Measurements from ENCODE around the gene RELB. TPM values are rescaled to one million over a fixed set of nuclear protein-coding genes. Genes with fewer than 3 reads are reported as not detected.
A peak's percentile ranks its signal among the peaks of the same experiment; 100 is the strongest.
"Not testable (repeated sequence)": the region's sequence is repeated elsewhere in the genome, so short reads cannot be mapped to it uniquely, and the experiment has no call there.

The RELB gene
- total RNA-seq, 1 donor from 2014 or later, result 4.2 TPM

DNA sequence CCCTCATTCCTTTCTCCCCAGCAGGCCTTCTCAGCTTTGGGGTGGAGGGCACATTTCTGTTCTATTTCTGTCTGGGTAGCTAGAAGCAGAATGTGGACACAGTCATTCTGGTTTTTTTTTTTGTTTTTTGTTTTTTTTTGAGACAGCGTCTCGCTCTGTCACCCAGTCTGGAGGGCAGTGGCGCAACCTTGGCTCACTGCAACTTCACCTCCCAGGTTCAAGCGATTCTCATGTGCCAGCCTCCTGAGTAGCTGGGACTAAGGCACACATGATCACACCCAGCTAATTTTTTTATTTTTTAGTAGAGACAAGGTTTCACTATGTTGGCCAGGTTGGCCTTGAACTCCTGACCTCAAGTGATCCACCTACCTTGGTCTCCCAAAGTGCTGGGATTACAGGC is 25.8 kb upstream of the RELB start:
- no peak for ATAC-seq
- intact Hi-C loops (cut with DNase I), result no loop called here
- no peak for DNase-seq (ENCODE audit: missing footprints)

- ATAC-seq, result no peak
- intact Hi-C loops (cut with DNase I), result no loop called here
- no peak for DNase-seq (ENCODE audit: missing footprints)
Measured at GRCh38 chr19:44984005-44984404, 17.3 kb upstream of the RELB start.

DNA sequence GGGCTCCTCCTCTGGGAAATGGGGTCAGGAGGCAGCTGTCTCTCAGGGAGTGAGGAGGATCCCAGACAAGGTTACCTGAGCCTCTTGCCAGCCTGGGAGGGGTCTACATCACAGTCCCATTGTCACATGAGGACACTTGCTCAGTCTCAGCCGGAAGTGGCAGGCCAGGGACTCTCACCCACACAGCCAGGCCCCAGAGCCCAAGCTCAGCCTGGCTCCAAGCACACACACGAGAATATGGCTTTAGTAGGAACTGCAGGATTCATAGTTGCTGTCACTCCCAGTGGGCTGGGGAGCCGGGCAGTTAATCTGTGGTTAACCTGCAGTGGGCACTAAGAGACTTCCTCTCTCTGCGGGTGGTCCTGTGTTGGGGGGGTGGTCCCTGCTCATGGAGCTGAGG is 15.8 kb upstream of the RELB start:
- intact Hi-C loops (cut with DNase I), result no loop called here
- no peak for ATAC-seq

GRCh38 chr19:44986389-44986788 is 14.9 kb upstream of the RELB start:
- intact Hi-C loops (cut with DNase I), result no loop called here
- ATAC-seq (no peak), DNase-seq (ENCODE audit: missing footprints) (no peak)

More for the DNA sequence above, 15.8 kb upstream of the RELB start:
- no peak for DNase-seq (ENCODE audit: missing footprints)

DNA sequence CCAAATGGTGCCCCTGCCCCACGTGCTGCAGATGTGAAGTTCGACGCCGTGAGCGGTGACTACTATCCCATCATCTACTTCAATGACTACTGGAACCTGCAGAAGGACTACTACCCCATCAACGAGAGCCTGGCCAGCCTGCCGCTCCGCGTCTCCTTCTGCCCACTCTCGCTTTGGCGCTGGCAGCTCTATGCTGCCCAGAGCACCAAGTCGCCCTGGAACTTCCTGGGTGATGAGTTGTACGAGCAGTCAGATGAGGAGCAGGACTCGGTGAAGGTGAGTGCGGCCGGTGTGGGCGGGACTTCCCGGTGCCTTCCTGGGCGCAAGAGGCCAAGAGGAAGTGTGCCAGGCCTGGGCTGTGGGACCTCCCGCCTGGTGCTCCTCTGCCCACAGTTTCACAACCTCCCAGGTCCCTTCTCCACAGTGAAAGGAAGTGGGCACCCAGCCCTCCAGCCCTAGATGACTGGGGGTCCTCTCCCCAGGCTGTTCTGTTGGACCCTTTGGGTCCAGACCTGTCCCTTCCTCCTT is 14.1 kb upstream of the RELB start:
- intact Hi-C loops (cut with DNase I), result no loop called here

DNA sequence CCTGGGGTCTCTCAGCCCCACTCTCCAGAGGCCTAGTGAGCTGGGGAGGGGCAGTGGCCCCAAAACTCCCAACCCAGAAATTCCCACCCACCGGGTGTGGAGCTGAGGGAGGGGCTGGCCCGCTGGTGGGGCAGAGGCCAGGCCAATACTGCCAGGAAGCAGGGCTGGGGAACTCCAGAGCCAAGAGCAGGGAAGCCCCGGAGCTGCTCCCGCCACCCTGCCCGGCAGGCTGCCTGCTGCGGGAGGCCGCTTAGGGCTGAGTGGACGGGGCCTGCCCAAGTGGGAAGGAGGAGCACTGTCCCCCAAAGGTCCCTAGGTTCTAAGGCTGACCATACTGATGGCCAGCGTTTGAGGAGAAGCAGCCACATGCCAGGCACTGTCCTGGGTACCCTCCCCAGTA is 13.0 kb upstream of the RELB start:
- DNase-seq (ENCODE audit: missing footprints) (no peak), ATAC-seq (no peak)
- intact Hi-C loops (cut with DNase I), result no loop called here

More for the DNA sequence above, 14.1 kb upstream of the RELB start:
- DNase-seq (ENCODE audit: missing footprints), result no peak
- no peak for ATAC-seq

- no peak for DNase-seq (ENCODE audit: missing footprints)
- peak; percentile 36 for ATAC-seq
- intact Hi-C loops (cut with DNase I), result no loop called here
Measured at GRCh38 chr19:44988896-44989556, 12.2 kb upstream of the RELB start.

DNA sequence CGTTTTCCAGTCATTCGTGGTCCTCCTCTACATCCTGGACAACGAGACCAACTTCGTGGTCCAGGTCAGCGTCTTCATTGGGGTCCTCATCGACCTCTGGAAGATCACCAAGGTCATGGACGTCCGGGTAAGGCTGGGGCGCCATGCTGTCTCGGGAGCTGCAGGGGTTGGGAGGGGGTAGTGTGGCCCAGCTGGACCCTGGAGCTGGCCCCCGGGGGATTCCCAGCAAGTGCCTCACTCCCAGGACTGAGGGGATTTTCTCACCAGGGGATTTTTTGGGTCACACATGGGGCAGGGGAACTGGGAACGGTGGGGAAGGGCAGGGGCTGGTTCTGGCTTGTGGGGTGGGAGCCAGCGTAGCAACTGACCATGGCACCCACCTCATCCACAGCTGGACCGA is 10.8 kb upstream of the RELB start:
- no peak for ATAC-seq
- no peak for DNase-seq (ENCODE audit: missing footprints)
- intact Hi-C loops (cut with DNase I), result no loop called here

DNA sequence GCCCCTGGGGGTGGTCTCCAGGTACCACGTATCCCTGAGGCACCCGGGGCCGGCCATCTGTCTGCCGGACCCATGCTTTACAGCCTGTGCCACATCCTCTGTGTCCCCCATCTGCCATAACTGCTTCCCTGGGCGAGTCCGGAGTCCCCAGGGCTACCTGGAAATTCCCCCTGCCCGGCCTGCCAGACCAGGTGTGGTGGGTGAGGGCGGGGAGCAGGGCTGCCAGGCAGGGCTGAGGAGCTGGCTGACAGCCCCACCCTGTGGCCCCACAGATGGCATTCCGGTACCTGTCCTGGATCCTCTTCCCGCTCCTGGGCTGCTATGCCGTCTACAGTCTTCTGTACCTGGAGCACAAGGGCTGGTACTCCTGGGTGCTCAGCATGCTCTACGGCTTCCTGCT is 10.3 kb upstream of the RELB start:
- intact Hi-C loops (cut with DNase I), result no loop called here
- DNase-seq (ENCODE audit: missing footprints), result no peak
- no peak for ATAC-seq

GRCh38 chr19:44992336-44993163 is 8.7 kb upstream of the RELB start:
- DNase-seq (ENCODE audit: missing footprints) (no peak), ATAC-seq (no peak)

GRCh38 chr19:44993526-44993925 is 7.7 kb upstream of the RELB start:
- intact Hi-C loops (cut with DNase I), result no loop called here
- ATAC-seq (no peak), DNase-seq (ENCODE audit: missing footprints) (no peak)

More at GRCh38 chr19:44992336-44993163, 8.7 kb upstream of the RELB start:
- intact Hi-C loops (cut with DNase I), result no loop called here

GRCh38 chr19:44993926-44994537 is 7.2 kb upstream of the RELB start:
- ATAC-seq, result no peak
- no peak for DNase-seq (ENCODE audit: missing footprints)
- intact Hi-C loops (cut with DNase I), result no loop called here

DNA sequence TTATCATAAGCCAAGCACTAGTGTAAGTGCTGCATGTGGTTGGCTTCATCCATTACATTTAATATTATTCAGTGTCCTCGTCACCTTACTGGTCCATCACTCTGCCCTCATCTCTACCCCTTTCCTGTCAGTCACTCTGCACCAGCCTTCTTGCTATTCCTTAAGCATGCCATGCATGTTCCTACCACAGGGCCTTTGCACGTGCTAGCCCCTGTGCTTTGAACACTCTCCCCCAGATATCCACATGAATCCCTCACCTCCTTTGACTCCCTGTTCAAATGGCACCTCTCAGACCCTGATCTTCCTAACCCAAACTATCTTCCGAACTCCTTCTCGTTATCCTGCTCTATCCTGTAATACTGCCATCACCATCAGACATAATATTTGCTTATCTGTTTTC is 3.2 kb upstream of the RELB start:
- no peak for DNase-seq (ENCODE audit: missing footprints)
- intact Hi-C loops (cut with DNase I), result no loop called here
- no peak for ATAC-seq

DNA sequence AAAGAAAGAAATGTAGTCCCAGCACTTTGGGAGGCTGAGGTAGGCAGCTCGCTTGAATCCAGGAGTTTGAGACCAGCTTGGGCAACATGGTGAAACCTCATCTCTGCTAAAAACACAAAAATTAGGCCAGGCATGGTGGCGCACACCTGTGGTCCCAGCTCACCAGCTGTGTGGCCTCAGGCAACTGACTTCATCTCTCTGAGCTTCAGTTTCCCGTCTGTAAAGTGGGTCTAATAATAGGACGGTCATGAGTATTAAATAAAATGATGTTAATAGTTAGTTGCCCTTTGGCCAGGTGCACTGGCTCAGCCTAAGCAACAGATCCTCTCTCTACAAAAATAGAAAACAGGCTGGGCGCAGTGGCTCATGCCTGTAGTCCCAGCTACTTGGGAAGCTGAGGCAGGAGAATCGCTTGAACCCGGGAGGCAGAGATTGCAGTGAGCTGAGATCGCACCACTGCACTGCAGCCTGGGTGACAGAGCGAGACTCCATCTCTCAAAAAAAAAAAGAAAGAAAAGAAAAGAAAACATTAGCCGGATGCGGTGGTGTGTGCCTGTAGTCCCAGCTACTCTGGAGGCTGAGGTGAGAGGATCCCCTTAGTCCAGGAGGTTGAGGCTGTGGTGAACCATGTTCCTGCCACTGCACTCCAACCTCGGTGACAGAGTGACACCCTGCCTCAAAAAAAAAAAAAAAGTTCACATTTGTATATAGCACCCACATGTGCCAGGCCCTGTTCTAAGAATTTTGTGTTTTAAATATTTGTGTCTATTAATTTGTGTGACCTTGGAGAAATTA is 1.9 kb upstream of the RELB start:
- DNase-seq (ENCODE audit: missing footprints); intact Hi-C loops (cut with DNase I); ATAC-seq: not testable (repeated sequence)

DNA sequence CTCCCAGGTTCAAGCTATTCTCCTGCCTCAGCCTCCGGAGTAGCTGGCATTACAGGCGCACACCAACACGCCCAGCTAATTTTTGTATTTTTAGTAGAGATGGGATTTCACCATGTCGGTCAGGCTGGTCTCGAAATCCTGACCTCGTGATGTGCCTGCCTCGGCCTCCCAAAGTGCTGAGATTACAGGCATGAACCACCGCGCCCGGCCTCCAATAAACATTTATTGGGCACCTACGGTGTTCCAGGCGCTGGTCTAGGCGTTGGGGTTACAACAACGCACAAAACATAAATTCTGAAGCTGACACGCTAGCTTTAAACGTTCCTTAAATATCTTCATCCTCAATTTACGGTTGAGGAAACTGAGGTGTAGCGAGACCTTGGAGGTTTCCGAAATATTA is 599 bp upstream of the RELB start:
- DNase-seq (ENCODE audit: missing footprints); ATAC-seq: not testable (repeated sequence)
- intact Hi-C loops (cut with DNase I), result loop anchor here (2.0 kb wide), 1 partner anchor 38 kb away; the partner anchor contains the start of gene CLASRP

GRCh38 chr19:45003485-45003884 is 2.2 kb downstream of the RELB start:
- intact Hi-C loops (cut with DNase I), result no loop called here
- ATAC-seq, result no peak
- DNase-seq (ENCODE audit: missing footprints), result no peak

GRCh38 chr19:45005787-45006186 is 4.5 kb downstream of the RELB start:
- ATAC-seq (no peak), DNase-seq (ENCODE audit: missing footprints) (no peak)
- intact Hi-C loops (cut with DNase I), result no loop called here

DNA sequence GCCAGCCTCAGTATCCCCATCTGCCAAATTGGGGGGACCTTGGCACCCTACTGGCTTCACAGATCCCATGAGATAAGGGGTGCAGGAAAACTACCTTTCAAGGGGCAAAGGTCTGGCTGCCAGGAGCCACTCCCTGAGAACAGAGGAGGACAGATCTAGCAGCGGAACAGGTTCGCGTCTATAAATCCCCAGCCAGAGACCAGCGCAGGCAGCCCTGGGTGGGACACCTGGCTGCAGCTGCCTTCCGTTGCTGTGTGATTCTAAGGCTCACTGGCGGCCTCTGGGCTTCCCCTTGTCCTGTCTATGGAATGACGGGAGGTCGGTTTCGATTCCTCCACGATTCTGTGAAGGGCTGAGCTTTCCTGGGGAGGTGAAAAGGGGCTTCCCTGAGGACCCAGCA is 7.3 kb downstream of the RELB start:
- ATAC-seq (no peak), DNase-seq (ENCODE audit: missing footprints) (no peak)
- intact Hi-C loops (cut with DNase I), result no loop called here
